Stimulated activated CD4-positive, alpha-beta T cell treated with anti-CD3 and anti-CD28 coated beads, TNF-alpha, amount 100 ng/mL, for 48 hours (primary cell): ENCODE measurements around the gene STK26.
"Not testable (repeated sequence)": the region's sequence is repeated elsewhere in the genome, so short reads cannot be mapped to it uniquely, and the experiment has no call there.

Experiments used
- DNase-seq, 3 donors: peaks; one replicate each; pipeline ENCODE4 v3.0.0-alpha.2; 2020; ENCODE audit warnings: low read depth in 3 of 3

STK26 gene

DNA sequence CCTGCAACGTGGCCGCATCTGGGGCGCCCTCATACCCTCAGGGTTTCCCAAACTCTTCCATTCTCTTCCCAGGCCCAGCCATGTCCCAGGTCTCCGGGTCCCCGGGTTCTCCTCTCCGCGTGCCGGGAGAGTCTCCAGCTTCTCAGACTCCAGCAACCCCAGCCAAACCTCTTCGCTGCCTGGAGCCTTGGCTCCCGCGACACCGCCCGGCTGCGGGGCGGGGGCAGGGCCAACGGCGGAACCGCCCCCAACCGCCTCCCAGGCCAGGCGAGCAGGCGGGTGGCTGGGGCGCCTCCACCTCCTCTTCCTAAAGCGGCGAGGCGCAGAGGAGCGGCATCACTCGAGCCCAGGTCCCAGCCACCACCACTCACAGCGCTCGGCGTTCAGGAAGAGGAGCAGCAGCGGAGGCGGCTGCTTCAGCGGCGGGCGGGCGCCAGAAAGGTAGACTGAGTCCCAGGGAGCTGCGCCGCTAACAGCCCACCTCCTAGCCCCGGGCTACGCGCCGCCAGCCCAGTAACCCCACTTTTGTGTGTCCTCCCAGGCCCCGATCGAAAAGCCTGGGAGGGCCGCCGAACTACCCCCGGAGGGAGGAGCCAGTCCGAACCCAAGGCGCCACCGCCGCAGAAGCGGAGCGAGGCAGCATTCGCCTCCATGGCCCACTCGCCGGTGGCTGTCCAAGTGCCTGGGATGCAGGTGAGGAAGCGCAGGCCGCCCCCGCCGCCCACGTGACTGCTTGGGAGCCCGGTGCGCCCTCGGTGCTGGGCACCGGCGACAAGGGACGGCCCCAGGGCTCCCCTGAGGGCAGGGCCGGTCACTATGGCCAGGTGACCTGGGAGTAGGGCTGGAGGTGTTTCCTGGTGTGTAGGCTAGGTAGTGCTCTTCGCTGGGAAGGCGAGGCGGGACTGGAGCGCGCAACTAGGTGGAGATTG, at the start of gene STK26:
Gene STK26 (plus strand): TSS at position 336 of the 929 bp plus-strand sequence. CDS start 316 bp downstream, at position 652.
- DNase-seq, result peak; percentile 32 to 66 (median 54)

DNA sequence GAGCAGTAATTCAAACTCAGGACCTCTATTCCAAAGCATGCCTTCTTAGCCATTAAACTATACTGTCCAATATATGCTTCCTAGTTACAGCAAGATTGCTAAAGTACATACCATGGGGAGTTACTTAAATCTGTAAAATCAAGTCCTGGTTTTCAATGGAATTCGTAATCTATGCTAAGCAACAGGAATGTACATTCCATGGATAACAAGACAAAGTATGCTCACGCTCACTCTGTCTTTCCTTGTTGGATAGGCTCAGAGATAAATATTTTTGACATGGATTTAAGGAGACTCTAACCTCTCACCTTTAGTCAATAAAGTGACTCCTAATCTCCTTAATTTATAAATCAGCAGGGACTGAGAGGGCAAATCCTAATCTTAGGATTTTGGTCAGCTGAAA, 47.3 kb upstream of the STK26 start:
- DNase-seq, result no peak

DNA sequence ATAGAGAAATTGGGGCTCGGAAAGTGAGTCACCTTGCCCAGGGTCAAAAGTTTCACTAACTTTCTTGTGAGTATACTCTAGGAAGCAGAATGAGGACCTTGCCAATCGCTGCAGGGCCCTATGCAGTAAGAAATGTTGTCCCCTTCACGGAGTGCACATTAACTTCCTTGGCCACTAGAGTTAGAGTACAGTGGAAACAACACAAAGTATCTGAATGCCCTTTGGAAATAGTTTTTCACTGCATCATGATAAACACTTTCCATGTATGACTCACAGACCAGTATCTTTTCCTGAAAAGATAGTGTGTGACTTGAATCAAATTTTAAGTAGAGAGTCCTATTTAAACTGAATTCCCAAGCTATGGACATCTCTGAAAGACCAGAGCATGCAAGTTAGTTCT, 45.5 kb upstream of the STK26 start:
- DNase-seq, result no peak

DNA sequence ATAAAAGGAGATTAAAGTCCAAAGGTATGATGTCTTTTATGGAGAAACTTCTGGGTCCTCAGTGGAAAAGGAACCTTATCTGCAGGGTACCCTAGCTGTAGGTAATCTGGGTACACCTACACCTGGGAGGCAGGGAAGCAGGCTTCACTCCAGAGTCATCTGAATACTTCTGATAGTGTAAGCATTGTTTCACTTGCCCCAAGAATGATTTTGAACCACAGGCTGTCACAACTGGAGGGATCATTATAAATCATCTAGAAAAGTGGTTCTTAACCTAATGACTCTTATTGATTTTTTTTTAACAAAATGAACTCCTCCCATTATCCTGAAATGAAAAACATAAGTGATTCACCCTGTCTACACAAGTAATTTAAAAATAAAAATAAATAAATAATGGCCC, 44.0 kb upstream of the STK26 start:
- no peak for DNase-seq

DNA sequence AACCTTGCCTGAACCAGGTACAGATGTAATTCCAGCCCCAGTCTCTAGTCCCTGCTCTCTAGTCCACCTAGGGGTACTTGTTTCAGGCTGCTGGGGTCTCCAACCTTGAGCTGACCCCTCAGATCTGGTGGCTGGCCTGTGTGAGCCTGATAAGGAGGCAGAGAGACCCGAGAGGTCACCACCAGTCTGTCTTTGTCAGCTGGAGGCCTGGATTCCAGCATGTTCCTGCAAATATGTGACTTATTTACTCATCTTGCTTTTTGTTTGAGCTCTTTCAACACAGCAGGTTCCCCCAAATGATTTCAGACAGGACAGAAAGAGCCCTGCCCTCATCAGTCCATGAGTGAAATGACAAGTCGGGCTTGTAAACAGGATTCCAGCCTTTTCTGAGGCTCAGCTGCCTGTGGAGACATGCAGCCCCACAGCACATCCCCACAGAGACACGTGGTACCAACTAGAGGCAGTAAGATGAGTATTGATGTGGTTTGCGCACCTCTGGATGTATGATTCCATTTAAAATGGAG, 37.5 kb upstream of the STK26 start:
- DNase-seq, result no peak

DNA sequence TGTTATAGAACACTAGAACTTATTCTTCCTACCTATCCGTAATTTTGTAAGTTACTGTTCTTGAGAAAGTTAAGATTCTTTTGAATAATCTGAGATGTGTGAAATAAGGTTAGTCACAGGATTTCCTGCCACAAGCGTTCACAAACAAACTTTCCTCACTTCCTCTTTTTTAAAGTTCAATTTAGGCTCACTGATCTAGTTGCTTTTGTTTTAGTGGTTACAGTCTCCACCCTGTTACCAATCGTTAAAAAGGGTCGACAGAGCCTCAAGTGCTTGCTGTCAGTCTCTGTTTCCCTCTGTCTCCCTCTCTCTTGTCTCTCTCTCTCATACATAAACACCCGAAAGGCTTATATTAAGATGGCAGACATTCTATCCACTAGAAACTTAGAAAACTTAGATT, 35.9 kb upstream of the STK26 start:
- DNase-seq, result no peak

DNA sequence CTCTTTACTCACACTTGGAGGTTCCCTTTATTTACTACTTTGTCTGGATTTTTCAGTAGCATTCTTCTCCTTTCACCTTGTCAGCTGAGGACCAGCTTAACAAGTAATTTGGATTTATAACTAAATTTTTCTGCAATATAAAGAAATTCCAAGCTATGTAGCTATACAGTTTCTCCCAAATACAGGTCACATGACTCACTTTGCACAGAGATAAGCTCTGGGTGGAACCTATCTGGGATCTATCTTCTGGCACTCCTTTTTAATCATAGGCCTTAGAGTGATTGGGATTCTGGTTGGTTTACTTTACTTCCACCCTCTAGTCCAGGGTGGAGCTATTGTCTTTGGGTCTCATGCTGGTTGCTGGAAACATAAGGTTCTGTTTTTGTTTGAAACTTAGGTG, 34.9 kb upstream of the STK26 start:
- no peak for DNase-seq

DNA sequence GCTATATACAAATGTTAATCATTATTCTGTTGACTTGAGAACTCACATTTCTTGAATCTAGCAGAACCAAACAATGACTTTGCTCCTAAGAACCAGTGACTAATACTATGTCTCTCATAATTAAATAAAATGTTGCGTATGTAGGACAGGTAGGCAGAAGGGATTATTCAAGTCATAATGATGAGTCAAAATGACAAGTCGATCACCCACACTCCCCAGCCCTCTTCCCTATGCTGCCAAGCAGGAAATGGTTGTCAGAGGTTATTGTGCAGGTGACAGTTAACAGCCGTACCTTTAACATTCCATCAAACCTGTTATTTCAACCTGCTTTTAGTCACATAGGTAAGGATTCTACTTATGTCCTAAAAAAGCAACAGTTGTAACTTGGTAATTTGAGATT, 22.0 kb upstream of the STK26 start:
- no peak for DNase-seq

DNA sequence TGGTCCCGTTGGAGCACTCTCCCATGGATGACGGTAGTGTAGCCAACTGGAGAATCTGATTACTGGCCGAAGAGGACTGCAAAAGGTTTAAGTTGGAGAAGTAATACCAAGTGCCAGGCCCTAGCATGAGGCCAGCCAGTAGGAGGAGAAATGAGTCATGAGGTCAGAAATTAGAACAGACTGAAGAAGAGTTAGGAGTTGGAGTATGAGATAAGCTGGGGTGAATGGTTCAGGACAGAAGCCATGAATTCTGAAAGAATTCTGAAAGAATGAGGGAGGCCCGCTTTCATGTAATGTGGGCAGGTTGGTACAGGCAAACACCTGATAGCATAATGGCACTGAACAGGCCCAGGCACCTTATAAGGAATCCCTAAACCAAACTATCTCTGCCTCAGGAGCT, 18.4 kb upstream of the STK26 start:
- DNase-seq, result no peak

DNA sequence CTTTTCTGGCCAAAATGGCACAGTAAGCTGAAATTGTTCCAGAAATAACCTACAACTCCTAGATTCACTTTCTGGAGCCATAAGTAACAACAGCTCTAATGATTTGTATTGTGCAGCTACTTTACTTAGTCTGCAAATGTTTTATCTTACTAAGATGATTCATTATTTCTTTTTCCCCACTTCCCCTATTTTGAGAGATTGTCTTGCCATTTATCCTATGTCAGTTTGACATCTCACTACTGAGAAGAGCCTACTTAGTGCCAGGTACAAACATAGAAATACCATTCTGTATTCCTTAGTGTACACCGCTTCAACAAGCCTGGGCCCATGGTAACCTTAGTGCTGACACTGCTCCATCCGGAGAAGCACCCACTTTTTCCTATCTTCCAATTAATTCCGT, 13.8 kb upstream of the STK26 start:
- DNase-seq, result no peak

DNA sequence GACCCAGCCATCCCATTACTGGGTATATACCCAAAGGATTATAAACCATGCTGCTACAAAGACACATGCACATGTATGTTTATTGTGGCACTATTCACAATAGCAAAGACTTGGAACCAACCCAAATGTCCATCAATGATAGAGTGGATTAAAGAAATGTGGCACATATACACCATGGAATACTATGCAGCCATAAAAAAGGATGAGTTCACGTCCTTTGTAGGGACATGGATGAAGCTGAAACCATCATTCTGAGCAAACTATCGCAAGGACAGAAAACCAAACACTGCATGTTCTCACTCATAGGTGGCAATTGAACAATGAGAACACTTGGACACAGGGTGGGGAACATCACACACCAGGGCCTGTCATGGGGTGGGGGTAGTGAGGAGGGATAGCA, 12.9 kb upstream of the STK26 start:
- DNase-seq, result not testable (repeated sequence)

DNA sequence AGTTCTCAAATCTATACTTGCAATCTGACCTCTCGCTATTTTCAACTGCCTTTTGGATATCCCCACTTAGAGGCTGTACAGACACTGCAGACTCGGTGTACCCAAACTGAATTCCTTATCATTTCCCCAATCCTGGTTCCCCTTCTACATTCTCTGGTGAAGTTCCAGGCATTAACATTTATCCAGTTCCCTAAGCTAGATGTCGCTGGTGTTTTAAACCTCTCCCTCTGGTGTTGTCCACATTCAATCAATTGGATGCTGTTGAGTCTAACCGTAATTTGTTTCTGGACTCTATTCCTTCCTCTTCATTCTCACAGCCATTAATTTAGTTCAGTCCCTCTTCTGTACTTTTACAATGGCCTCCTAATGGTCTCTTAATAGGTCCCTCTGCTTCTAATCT, 7.2 kb upstream of the STK26 start:
- no peak for DNase-seq

DNA sequence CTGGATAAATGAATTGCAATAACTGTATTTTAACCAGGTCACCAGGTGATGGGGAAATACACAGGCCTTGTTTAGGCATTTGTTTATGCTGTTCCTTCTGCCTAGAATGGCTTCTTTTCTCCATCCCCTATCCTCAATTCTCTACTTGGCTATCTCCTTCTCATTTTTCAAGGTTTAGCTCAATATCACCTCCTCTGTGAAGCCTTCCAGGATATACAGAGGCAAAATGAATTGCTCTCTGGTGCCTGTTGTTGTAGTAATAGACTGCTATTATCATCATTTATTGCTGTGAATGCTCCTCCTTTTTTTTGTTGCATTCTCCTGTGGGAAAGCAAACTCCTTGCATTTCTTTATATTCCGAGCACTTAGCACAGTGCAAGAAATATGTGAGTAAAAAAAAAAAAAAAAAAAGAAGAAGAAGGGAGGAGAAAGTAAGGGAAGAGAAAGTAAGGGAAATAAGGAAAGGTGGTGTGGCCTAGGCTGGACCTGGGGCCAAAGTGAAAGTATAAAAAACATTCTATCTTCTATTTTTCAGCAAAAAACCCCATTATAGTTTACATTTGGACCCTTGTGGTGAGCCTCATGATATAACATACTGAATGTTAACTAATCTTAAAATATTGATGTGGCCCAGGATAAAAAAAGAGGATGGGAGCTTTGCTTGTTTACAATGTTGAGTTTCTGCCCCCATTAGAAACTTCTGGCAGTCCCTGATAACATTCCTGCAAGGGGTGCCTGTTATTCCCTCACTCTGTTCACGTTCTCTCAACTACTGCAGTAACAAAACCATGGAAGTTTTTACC, 6.3 kb upstream of the STK26 start:
- no peak for DNase-seq

DNA sequence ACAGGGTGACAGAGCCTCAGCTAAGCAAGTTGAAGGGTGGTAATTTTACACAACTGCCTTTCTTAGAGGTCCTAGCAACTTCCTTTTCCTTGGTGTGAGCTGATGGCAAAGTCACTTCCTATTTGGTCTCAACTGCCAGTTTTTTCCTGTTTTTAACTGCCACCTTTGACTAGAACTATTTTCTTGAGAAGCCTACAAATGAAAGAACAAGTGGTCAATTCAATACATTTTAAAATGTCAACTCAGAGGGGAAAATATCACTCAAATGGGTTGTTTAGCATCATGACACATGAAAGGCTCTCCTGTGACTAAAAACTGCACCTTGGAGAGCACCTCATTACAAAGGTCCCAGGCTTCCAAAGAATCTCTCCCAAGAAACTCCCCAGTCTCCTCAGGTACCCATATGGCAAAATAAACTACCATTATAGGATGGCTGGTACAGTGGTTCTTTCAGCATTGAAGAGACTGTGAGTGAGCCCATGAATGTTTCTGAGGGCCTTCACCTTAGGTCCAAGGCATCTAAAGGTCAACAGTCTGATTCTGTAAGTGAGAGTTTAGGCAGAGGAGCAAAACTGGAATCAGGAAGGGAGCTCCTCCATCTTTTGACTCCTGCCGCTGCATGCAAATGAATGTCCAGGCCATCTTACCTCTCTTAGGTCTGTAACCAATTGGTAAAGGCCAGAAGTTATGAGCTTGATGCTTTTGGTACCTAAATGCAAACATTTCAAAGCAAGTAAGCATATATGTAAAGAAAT, 5.5 kb upstream of the STK26 start:
- no peak for DNase-seq

DNA sequence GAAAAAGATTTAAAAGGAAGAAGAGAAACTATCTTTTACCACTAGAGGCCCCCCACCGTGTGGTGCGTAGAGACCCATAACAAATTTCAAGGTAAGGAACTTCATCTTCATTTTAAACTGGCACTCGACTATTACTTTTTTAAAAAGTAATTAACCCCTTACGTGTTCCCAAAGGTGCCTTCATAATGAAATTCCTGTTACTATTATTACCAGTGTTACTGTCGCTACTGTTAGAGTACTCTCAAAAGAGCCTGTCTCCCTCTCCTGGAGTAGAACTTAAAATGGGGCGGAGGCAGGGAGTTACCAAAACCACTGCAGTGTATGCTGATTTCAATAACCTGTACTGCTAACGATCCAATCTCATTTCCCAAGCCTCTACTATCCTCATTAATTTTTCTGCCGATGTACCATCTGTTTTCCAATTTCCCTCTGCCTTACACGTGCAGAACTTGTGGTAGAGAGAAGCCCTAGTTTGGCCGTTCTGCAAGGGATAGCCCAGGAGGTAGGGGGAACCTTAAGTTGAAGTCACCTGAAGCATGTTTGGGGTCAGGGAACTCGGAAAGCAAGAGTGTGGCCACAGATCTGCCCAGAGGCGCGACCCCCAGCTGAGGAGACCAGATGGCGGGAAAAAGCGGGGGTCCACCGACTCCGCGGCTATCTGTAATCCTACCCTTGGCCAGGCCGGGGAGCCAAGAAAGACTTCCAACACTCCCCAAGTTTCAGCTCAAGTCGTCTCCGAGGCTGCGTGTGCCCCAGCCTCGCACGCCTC, 720 bp upstream of the STK26 start:
- DNase-seq, result peak in 1 of 3 donors; percentile 2

DNA sequence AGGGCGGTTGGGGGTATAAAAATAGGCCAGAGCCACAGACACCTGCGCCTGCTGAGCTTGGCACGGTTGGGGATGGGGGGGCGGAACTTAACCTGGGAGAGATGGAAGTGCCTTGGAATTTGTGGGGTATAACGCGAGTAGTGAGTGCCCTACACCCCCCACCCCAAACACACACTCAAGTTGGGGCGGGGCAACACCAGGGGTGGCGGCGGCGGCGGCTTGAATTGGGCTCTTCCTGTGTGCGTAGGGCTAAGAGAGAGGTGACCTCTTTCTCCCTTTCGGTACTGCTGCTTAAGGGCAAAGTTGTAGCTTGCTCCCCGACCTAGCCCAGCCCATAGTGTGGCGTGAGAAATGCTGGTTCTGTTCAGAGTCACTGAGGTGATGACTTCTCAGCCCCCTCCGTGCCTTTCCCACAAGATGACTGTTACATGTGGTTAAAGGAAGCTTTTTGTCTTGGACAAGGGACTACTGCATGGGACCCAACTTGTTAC, 839 bp downstream of the STK26 start:
- peak in 2 of 3 donors; percentile 34 to 52 for DNase-seq

DNA sequence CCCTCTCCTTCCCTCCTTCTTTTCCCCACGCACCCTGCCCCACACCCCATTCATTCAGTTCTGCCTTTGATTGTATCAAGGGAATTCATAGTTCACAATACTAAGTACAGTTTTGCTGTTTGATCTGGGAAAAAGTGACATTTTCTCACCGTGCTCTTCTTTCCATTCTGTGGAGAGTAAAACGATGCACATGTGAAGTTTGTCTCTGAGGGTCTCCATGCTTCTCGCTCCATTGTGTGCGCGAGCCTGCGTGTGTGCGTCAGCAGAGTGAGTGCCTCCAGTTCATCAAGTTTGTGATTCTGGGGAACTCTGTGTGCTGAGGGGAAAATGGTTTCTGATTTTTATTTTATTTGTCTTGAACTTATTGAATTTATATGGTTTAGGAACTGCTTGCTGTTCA, 1.9 kb downstream of the STK26 start:
- DNase-seq, result no peak

DNA sequence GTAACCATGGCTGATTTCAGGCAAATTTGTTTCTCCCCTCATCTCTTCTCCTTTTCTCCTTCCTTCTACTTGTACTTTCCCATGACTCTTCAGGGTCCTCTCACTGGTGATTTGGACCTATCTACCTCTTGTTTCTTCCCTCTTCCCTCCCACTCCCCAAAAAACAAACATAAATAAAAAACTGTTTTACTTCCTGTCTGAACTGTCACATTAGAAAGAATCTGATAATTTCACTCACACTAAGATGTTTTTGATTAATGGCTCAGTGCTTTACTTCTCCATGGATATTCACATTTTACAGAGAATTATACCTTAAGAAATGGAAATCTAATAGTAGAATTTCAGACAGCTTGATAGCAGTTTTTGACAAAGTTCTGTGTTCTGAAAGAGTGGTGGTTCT, 7.2 kb downstream of the STK26 start:
- DNase-seq, result no peak

DNA sequence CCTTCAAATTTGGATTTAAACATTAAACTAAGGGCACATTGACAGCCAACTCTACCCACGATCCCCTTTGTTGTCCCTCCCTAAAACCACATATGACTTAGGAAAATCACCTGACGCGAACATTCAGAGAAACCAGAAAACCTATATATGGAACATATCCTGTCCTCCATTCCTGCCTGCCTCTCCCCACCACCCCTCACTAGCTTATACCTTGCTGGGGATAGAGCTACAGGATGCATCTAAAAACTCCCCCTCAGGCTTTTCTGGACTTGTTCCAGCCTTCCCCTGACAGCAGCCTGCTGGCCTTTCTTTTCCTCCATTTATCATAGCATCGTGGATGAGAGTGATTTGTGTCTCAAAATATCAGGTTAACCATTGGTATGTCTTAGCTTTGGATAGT, 8.8 kb downstream of the STK26 start:
- DNase-seq, result no peak

DNA sequence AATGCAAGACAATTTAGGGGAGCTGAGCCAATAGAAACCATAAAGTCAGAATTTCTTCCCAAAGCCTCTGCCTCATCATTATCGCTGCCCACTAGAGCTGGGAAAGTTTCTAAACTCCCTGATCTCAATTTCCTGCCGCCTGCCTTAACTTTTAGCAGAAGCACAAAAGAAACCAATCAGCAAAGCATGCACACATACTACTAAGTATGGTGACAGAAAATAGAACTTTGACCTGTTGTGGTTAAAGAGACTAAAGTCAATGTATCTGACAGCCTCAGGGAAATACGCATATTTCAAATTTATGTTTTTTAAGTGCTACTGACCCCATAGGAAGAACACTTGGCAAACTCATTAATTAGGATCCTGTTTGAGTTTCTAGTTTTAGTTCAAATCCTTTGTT, 10.1 kb downstream of the STK26 start:
- no peak for DNase-seq

DNA sequence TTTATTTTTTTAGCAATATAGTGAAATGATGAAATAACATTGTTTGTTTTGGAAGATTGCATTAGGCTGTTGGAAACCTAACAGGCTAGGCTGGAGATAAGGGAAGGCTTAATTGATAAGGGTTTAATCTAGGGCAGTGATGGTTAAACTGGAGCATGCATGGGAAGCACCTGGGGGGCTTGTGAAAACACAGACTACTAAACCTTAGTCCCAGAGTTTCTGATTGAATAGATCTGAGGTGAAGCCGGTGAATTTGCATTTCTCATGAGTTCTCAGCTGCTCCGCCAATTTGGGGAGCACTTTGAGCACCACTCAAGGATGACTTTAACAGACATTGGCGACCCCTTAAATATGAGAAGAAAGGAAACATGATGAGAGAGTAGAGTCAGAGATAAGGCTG, 11.5 kb downstream of the STK26 start:
- no peak for DNase-seq
